Stimulated activated CD8-positive, alpha-beta memory T cell treated with anti-CD3 and anti-CD28 coated beads, Interleukin-2, amount 100 ng/mL, for 1 hour (primary cell): ENCODE results near the gene TMPRSS4.

ENCODE experiments used
- DNase-seq, 2 donors: peaks; one replicate each; pipeline ENCODE4 v3.0.0-alpha.2; 2020; ENCODE audit warnings: low read depth in 2 of 2

TMPRSS4 gene

DNA sequence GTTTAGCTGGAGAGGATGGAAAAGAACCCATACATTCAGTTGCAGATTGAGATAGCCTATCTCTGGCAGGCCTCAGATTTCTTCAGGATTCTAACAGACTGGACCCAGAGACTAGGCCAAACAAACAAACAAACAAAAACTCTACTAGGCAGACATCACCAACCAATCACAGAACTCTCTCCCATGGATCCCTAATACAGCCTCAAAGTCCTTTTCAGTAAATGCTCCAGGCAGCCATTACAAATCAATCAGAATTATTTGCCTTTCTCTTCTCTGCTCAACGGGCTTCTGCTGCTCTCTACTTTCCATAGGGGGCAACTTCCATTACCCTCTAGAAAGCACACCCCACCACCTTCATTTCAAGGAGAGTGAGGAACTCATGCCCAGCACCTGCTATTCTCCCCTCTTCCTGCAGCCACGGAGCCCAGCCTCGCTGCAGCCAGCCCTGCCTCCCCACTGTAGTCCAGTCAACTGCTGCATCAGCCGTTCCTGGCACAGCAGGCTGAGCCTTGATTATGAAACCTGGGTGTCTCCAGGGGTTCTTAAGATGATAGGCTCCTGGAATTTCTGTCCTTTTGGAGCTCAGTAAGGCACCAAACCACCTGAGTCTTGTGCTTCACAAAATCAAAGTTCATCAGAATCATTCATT lies 28.9 kb downstream of the TMPRSS4 start:
- DNase-seq: no peak

- no peak for DNase-seq
These were observed 30.0 kb downstream of the TMPRSS4 start for GRCh38 chr11:118106789-118107335.

DNA sequence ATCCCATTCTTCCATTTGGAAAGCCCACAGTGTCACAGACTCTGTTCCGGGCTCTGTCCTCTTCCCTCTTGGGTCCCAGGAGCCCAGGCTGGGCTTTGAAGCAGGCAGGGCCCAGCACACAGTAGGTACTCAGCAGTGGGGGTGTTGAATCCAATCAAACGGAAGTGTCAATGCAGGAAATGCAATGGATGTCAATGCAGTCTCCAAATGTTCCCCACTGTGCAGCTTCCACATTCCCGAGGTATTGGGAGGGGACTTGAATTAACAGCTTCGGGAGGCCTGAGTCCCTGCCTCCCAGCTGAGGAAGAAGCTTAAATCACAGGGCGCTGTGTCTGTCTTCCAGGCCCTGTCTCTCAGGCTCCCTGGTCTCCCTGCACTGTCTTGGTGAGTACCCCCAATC lies 31.6 kb downstream of the TMPRSS4 start:
- DNase-seq: no peak

DNA sequence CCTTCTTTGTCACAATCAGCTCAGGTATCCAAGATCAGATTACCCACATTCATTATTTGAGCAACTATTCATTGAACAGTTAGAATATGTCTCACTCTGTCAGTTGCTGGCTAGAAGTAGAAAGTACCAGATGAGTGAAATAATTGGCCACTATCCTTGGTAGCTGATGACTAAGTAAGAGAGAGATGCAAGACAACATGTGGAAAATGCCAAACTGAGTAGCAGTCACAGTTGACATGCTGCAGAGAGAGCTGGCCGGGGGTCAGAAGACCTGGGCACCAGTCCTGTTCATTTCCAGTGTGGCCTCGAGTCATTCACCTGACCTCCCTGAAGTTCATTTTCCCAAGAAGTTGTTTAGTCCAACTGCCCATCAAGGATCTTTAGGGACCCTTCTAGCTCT lies 32.4 kb downstream of the TMPRSS4 start:
- DNase-seq: no peak

DNA sequence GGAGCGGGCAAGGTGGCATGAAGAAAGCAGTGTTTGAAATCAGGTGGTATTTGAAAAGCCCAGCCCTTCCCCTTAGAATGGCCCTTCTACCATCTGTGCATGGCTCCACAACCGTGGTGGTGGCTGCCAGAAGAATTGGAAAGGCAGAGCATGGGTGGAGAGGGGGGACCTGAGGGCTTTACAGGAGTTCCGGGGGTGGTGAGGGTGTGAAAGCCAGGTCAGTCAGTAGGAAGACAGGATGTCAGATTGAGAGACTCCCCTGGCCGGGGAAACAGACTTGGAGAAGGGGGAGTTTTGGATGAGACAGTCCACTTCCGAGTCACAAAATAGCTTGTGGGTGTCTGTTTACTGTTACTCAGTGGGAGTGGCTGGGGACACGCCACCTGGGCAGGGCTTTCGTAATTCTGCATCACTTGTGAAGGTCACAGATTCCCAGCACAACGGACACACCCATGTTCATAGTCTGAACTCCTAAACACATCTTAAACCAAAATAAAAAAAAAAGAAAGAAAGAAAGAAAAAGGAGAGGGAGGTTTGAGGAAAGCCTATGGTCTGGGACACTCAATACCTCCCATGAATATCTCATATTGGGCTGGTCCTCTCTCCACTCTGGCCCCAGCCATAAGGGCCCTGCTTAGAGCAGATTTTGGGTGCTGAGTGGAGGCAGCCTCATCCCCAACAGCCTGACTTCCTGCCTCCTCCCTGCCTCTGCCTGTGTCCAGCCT lies 34.3 kb downstream of the TMPRSS4 start:
- DNase-seq: no peak

DNA sequence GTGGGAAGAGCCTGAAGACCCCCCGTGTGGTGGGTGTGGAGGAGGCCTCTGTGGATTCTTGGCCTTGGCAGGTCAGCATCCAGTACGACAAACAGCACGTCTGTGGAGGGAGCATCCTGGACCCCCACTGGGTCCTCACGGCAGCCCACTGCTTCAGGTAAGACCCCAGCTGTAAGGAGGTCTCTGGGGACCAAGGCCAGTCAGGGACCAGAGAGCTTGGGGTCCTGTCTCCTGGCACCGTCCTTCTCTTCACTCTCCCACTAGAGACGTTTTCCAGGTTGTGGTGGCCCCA lies 34.8 kb downstream of the TMPRSS4 start:
- DNase-seq: no peak

DNA sequence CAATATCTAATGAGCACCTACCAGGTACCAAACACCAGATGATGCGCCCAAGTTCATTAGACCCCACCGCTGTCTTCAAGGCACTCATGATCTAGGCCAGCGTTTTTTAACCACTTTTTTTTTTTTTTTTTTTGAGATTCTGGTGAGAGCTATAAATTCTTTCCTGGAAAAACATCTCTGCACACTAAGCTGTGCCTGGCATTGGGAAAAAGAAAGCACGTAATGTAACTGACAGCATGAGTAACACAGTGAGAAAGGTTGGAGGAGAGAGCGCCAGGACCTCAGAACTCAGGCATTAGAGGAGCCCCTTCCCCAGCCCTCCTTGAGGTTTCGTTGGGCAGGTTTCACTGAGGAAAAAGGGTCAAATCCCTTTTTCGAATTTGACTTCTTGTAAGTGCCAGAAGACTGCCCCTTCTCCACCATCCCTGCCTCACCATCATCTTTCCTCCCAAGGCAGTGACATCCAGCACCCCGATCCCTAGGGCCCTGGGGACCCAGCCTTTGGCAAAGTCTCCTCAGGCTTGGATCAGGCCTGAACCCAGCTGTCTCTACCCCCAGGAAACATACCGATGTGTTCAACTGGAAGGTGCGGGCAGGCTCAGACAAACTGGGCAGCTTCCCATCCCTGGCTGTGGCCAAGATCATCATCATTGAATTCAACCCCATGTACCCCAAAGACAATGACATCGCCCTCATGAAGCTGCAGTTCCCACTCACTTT lies 36.0 kb downstream of the TMPRSS4 start:
- DNase-seq: no peak

DNA sequence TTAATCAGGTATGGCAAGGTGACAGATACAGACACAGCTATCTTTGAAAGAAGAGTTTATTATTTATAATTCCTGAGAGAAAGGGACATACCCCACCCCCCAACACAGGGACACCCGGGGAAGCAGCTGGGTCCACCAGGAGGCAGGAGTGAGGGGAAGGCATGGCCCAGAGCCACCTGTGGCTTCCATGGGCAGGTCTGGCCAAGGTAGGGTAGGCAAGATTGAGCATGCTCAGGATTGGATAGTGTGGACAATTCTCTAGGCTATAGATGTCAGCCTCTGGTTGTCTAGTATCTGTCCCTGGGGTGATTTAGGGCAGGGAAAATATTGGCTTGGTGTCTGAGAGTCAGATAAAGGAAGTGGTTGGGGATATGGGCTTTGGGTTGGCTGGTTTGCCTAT lies 37.4 kb downstream of the TMPRSS4 start:
- no peak for DNase-seq

DNA sequence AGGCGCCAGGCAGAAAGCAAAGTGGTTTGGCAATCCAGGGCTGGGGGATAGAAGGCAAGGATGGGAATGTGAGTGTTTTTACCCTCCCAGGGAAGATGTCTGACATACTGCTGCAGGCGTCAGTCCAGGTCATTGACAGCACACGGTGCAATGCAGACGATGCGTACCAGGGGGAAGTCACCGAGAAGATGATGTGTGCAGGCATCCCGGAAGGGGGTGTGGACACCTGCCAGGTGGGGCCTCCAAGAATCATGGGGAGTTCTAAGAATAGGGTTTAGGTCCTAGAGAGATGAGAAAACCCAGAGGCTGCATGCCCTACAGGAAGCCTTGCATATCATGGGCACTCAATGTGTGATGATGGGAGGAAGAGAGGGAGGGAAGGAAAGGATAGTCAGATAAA lies 38.2 kb downstream of the TMPRSS4 start:
- DNase-seq: no peak

GRCh38 chr11:118117790-118118601 lies 41.1 kb downstream of the TMPRSS4 start:
- DNase-seq: no peak

- no peak for DNase-seq
These were observed 43.9 kb downstream of the TMPRSS4 start for GRCh38 chr11:118120793-118121192.

GRCh38 chr11:118124929-118125535 lies 48.2 kb downstream of the TMPRSS4 start:
- DNase-seq: no peak

GRCh38 chr11:118126082-118126838 lies 49.4 kb downstream of the TMPRSS4 start:
- no peak for DNase-seq

DNA sequence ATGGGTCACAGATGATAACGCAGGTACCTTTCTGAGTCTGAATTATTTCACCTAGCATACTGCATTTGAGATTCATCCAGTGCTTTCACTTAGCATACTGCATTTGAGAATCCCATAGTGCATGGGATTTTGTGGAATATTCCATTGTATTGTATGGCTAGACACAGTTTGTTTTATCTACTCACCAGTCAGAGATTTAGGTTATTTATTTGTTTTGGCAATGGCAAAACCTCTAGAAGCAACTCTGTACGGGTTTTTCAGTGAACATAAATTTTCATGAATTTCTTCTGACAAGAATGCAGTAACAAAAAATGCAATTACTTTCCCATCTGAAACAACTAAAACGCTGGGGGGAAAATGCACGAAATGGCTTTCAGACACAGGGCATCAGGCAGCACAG lies 51.4 kb downstream of the TMPRSS4 start:
- DNase-seq: no peak

- no peak for DNase-seq
These were observed 52.0 kb downstream of the TMPRSS4 start for GRCh38 chr11:118128721-118129470.

- DNase-seq: no peak
These were observed 52.7 kb downstream of the TMPRSS4 start for GRCh38 chr11:118129471-118130172.

DNA sequence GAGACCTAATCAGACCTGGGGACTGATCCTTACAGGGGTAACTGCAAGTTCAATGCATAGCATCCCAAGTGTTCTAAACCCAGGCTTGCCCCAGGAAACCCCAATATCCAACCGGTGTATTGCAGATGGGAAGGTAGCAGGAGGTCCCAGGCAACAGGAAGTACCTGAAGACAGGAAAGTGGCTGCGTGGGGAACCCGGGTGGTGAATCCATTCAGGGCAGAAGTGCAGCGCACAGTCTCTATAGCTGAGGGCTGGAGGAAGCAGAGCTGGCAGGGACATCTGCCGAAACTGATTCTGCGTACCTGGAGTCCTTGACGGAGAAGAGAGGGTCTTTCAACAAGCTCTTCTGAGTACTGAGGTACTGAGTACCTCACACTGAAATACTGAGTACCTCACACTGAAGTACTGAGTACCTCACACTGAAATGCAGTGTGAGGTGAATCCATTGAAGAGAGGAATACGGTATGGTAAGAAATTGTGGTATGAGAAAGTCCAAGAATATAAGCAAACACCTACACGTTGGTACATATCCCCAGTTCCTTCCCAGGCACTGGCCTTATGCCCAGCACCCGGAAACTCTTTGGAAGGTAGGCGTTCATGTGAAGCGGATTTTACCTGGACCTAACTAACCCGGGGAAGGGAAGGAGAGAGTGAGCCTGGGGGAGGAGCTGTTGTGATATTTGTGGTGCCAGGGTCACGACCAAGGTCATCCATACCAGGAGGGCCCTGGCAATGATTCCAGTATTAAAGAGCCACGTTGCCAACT lies 55.7 kb downstream of the TMPRSS4 start:
- no peak for DNase-seq

DNA sequence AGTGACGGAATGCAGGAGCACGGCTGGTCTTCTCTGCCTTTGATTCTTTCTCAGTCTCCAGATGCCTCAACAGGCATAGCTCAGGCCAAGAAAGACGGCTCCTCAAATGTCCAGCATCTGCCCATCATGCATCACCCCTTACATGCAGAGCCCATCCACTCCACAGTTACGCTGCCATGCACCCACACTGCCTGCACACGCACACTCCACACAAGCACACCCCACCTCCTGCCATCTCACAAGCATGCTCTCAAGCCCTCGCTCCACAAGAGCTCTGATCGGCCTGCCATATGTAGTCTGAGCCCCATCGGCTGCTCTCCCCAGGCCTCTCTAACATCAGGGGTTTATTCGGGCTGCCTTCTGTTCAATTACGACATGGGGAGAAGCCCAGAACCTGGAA lies 56.9 kb downstream of the TMPRSS4 start:
- no peak for DNase-seq
